H9 (cell line): Measurements from ENCODE around the gene USE1. TPM values are rescaled to one million over a fixed set of nuclear protein-coding genes. Genes with fewer than 3 reads are reported as not detected.

Experiments
- DNase-seq: peaks from one replicate; pipeline ENCODE4 v3.0.0-alpha.2; 2017
- H2AFZ ChIP-seq: one replicate; pipeline ENCODE4 v1.6.1; 2013; ENCODE audit warnings: mild to moderate bottlenecking, low read length, control low read depth, moderate library complexity
- H2AK5ac ChIP-seq: 2 replicates; pipeline ENCODE4 v1.6.1; 2013; ENCODE audit warnings: low read length, control low read depth, mixed read lengths; ENCODE audit not compliant: insufficient read length
- H2BK120ac ChIP-seq: one replicate; pipeline ENCODE4 v1.6.1; 2013; ENCODE audit warnings: low read depth, mild to moderate bottlenecking, low read length, control low read depth, inconsistent platforms; ENCODE audit not compliant: poor library complexity, severe bottlenecking
- H2BK12ac ChIP-seq: 2 replicates; pipeline ENCODE4 v1.6.1; 2013; ENCODE audit warnings: low read length, control low read depth, mixed read lengths, low read depth; ENCODE audit not compliant: insufficient read length
- H2BK15ac ChIP-seq: 2 replicates; pipeline ENCODE4 v1.6.1; 2013; ENCODE audit warnings: low read depth, low read length, control low read depth
- H2BK20ac ChIP-seq: one replicate; pipeline ENCODE4 v1.6.1; 2013; ENCODE audit warnings: low read depth, mild to moderate bottlenecking, low read length, control low read depth, inconsistent platforms; ENCODE audit not compliant: poor library complexity, severe bottlenecking
- H2BK5ac ChIP-seq: 2 replicates; pipeline ENCODE4 v1.6.1; 2013; ENCODE audit warnings: low read length, control low read depth, mixed read lengths; ENCODE audit not compliant: insufficient read length
- H3K14ac ChIP-seq: 2 replicates; pipeline ENCODE4 v1.6.1; 2013; ENCODE audit warnings: low read length, control low read depth; ENCODE audit not compliant: insufficient read depth
- H3K18ac ChIP-seq: 2 replicates; pipeline ENCODE4 v1.6.1; 2013; ENCODE audit warnings: low read depth, mild to moderate bottlenecking, mixed read lengths, low read length, control low read depth; ENCODE audit not compliant: insufficient read length
- H3K23ac ChIP-seq: 2 replicates; pipeline ENCODE4 v1.6.1; 2013; ENCODE audit warnings: low read length, control low read depth, mixed read lengths, low read depth; ENCODE audit not compliant: insufficient read length
- H3K23me2 ChIP-seq: 2 replicates; pipeline ENCODE4 v1.6.1; 2013; ENCODE audit warnings: low read depth, mild to moderate bottlenecking, mixed read lengths, low read length, control low read depth; ENCODE audit not compliant: insufficient read length, poor library complexity, severe bottlenecking
- H3K27ac ChIP-seq: 2 replicates; pipeline ENCODE4 v1.5.1; 2013; ENCODE audit warnings: low read length, control low read depth, mixed read lengths, low read depth; ENCODE audit not compliant: insufficient read length
- H3K27me3 ChIP-seq: 2 replicates; pipeline ENCODE4 v1.6.1; 2013; ENCODE audit warnings: low read length, control low read depth, inconsistent platforms; ENCODE audit not compliant: insufficient read depth
- H3K4ac ChIP-seq: 2 replicates; pipeline ENCODE4 v1.6.1; 2013; ENCODE audit warnings: low read depth, mild to moderate bottlenecking, control low read depth, inconsistent platforms, low read length, moderate library complexity
- H3K4me1 ChIP-seq: 2 replicates; pipeline ENCODE4 v1.6.1; 2013; ENCODE audit warnings: low read length, control low read depth, inconsistent platforms; ENCODE audit not compliant: insufficient read depth
- H3K4me2 ChIP-seq: 2 replicates; pipeline ENCODE4 v1.6.1; 2013; ENCODE audit warnings: low read length, control low read depth, mixed read lengths; ENCODE audit not compliant: insufficient read length, insufficient read depth
- H3K56ac ChIP-seq: 2 replicates; pipeline ENCODE4 v1.6.1; 2013; ENCODE audit warnings: low read depth, mild to moderate bottlenecking, mixed read lengths, low read length, control low read depth; ENCODE audit not compliant: insufficient read length
- H3K79me1 ChIP-seq: 2 replicates; pipeline ENCODE4 v1.6.1; 2013; ENCODE audit warnings: low read depth, mild to moderate bottlenecking, moderate library complexity, low read length, control low read depth, inconsistent platforms; ENCODE audit not compliant: insufficient read depth, poor library complexity, severe bottlenecking
- H3K79me2 ChIP-seq: 2 replicates; pipeline ENCODE4 v1.6.1; 2013; ENCODE audit warnings: low read length, control low read depth, inconsistent platforms; ENCODE audit not compliant: insufficient read depth
- H3K9ac ChIP-seq: 2 replicates; pipeline ENCODE4 v1.6.1; 2013; ENCODE audit warnings: low read length, control low read depth, mixed read lengths; ENCODE audit not compliant: insufficient read length; ENCODE audit errors: extremely low read depth
- H3K9me3 ChIP-seq: one replicate; pipeline ENCODE4 v1.6.1; 2013; ENCODE audit warnings: low read depth, low read length, inconsistent platforms; ENCODE audit not compliant: control insufficient read depth
- H3T11ph ChIP-seq: one replicate; pipeline ENCODE4 v1.6.1; 2013; ENCODE audit warnings: mild to moderate bottlenecking, low read length, control low read depth, inconsistent platforms
- H4K20me1 ChIP-seq: one replicate; pipeline ENCODE4 v1.6.1; 2013; ENCODE audit not compliant: control insufficient read depth, insufficient read length, insufficient read depth
- H4K5ac ChIP-seq: 2 replicates; pipeline ENCODE4 v1.6.1; 2013; ENCODE audit warnings: low read depth, mild to moderate bottlenecking, mixed read lengths, low read length, control low read depth; ENCODE audit not compliant: insufficient read length
- H4K8ac ChIP-seq: replicated peaks from 2 replicates; pipeline ENCODE4 v1.6.1; 2013; ENCODE audit warnings: low read length, control low read depth, mixed read lengths, low read depth; ENCODE audit not compliant: insufficient read length
- H4K91ac ChIP-seq: 2 replicates; pipeline ENCODE4 v1.6.1; 2013; ENCODE audit warnings: low read depth, mild to moderate bottlenecking, moderate library complexity, mixed read lengths, low read length, control low read depth; ENCODE audit not compliant: insufficient read length
- H3K27ac Mint-ChIP-seq, 3 experiments: 2 replicates in 2 of 3; 3 replicates in 1 of 3; pipeline ENCODE4 v1.8.0; 2020 to 2021; ENCODE audit warnings: mixed read lengths in 3 of 3, mild to moderate bottlenecking in 1 of 3, moderate library complexity in 1 of 3
- H3K27me3 Mint-ChIP-seq: 2 replicates; pipeline ENCODE4 v1.8.0; 2021; ENCODE audit warnings: low read depth, mild to moderate bottlenecking, moderate library complexity, mixed read lengths
- H3K36me3 Mint-ChIP-seq, 3 experiments: 2 replicates in 2 of 3; 3 replicates in 1 of 3; pipeline ENCODE4 v1.8.0; 2020 to 2021; ENCODE audit warnings: low read depth in 3 of 3, mixed read lengths in 3 of 3; ENCODE audit not compliant: insufficient read depth in 1 of 3
- H3K4me1 Mint-ChIP-seq, 2 experiments: 2 replicates each; pipeline ENCODE4 v1.8.0; 2020; ENCODE audit warnings: mixed read lengths in 2 of 2
- H3K4me3 Mint-ChIP-seq, 2 experiments: 2 replicates in 1 of 2; 3 replicates in 1 of 2; pipeline ENCODE4 v1.8.0; 2020 to 2021; ENCODE audit warnings: mild to moderate bottlenecking in 2 of 2, mixed read lengths in 2 of 2, moderate library complexity in 1 of 2
- H3K9me3 Mint-ChIP-seq, 2 experiments: 2 replicates in 1 of 2; 3 replicates in 1 of 2; pipeline ENCODE4 v1.8.0; 2020; ENCODE audit warnings: mild to moderate bottlenecking in 2 of 2, mixed read lengths in 2 of 2, moderate library complexity in 1 of 2
- WGBS: extraction: QIAGEN DNeasy Blood & Tissue Kit; methylation state at CpG from one replicate; pipeline ENCODE4 v1.1.7; 2013; ENCODE audit warnings: missing lambda C conversion rate, low lambda C conversion rate, mixed read lengths; ENCODE audit not compliant: insufficient read length; ENCODE audit errors: extremely low coverage; 5-methylcytosine and 5-hydroxymethylcytosine counted together
- total RNA-seq: library from RNA; stranded (reverse); gene quantifications from 2 replicates; pipeline ENCODE4 v1.2.1, GENCODE V29; 2021
- TF ChIP-seq, protein P1 (sequence below): fragments of 200-600 bp; sonication (generic); conservative IDR thresholded peaks from 3 replicates; pipeline ENCODE4 v1.8.0; 2021; ENCODE audit warnings: antibody characterized with exemption, mild to moderate bottlenecking

USE1 gene
- total RNA-seq, 1 experiment from 2014 or later, result 16.2 TPM

DNA sequence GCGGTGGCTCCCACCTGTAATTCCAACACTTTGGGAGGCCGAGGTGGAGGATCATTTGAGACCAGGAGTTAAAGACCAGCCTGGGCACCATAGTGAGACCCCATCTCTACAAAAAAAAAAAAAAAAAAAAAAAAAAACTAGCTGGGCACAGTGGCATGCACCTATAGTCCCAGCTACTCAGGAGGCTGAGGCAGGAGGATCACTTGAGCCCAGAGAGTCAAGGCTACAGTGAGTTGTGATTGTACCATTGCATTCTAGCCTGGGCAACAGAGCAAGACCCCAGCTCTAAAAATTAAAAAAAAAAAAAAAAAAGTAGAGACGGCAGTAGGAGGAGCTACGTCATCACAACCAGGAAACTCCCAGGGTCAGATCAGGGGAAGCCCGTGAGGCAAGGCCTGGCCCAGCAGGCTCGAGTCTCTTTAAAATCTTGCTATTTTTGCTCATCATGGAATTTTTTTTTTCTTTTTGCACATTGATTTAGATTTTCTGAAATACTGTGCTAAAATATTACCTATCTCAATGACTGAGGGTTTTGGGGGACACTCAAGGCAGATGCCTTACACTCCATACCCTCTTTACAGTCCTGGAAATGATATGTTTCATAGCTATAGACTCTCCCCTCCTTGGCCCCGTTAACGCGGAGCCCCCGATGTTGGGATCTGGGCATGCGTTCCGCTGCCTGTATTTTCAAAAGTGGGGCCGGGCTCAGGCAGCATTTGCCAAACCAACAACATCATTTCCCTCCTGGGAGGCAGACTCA, 44.4 kb upstream of the USE1 start:
- Histone ChIP-seq H3K9ac (no peak overlapping the region), H3K4ac (no peak overlapping the region), H2BK20ac (no peak overlapping the region), H2BK120ac (no peak overlapping the region), H3K27me3 (no peaks in the 10 kb centered on the region), H2BK12ac (no peak overlapping the region), H3K27ac (no peak overlapping the region), H4K5ac (no peak overlapping the region), H3K56ac (no peak overlapping the region), H2AFZ (no peak overlapping the region), H4K8ac (no peak overlapping the region), H3K79me2 (no peaks in the 10 kb centered on the region), H2AK5ac (no peak overlapping the region), H3K23me2 (no peaks in the 10 kb centered on the region), H3K14ac (no peak overlapping the region), H3T11ph (no peak overlapping the region), H3K4me1 (no peaks in the 10 kb centered on the region), H3K9me3 (no peaks in the 10 kb centered on the region), H4K91ac (no peak overlapping the region), H3K4me2 (no peak overlapping the region), H4K20me1 (no peaks in the 10 kb centered on the region), H2BK15ac (no peak overlapping the region), H3K23ac (no peak overlapping the region), H3K18ac (no peak overlapping the region), H2BK5ac (no peak overlapping the region), H3K79me1 (no peaks in the 10 kb centered on the region)
- TF ChIP-seq, protein P1, sequence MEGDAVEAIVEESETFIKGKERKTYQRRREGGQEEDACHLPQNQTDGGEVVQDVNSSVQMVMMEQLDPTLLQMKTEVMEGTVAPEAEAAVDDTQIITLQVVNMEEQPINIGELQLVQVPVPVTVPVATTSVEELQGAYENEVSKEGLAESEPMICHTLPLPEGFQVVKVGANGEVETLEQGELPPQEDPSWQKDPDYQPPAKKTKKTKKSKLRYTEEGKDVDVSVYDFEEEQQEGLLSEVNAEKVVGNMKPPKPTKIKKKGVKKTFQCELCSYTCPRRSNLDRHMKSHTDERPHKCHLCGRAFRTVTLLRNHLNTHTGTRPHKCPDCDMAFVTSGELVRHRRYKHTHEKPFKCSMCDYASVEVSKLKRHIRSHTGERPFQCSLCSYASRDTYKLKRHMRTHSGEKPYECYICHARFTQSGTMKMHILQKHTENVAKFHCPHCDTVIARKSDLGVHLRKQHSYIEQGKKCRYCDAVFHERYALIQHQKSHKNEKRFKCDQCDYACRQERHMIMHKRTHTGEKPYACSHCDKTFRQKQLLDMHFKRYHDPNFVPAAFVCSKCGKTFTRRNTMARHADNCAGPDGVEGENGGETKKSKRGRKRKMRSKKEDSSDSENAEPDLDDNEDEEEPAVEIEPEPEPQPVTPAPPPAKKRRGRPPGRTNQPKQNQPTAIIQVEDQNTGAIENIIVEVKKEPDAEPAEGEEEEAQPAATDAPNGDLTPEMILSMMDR, result no peak
- no peaks in the 10 kb centered on the region for H3K9me3 Mint-ChIP-seq
- no peak overlapping the region for H3K27ac Mint-ChIP-seq
- H3K4me1 Mint-ChIP-seq, result no peaks in the 10 kb centered on the region
- no peaks in the 10 kb centered on the region for H3K27me3 Mint-ChIP-seq
- H3K36me3 Mint-ChIP-seq, result peaks cover 33 to 70% (median 58%) of the 10 kb centered on the region in 3 experiments
- no peak for DNase-seq
- no CpG with 5 or more reads among the region's 13 CpGs for WGBS
- no peak overlapping the region for H3K4me3 Mint-ChIP-seq
